ENCODE measurements around the gene YIPF4. TPM values are rescaled to one million over a fixed set of nuclear protein-coding genes. Genes with fewer than 3 reads are reported as not detected.

YIPF4 gene
- total and polyA plus RNA-seq, 2 donors (not counting 3 experiments of a cell fraction or from before 2014, with no cell fraction given) = 8.6 to 40.1 TPM

- no peaks in the 10 kb centered on the region for H3K36me3 ChIP-seq (ENCODE audit: control insufficient read depth in 2 of 2, extremely low read depth in 1 of 2, insufficient read depth in 2 of 2, low read length in 2 of 2)
- H3K4me2 ChIP-seq (ENCODE audit: insufficient read depth, low read length) = no peak overlapping the region
- POLR2A ChIA-PET = no interaction called here
- H3K27me3 ChIP-seq (ENCODE audit: control insufficient read depth in 2 of 2, insufficient read depth in 2 of 2, low read length in 2 of 2) = no peaks in the 10 kb centered on the region
- no peaks in the 10 kb centered on the region for H3K4me1 ChIP-seq (ENCODE audit: control insufficient read depth, extremely low read depth, insufficient read depth, low read length)
- FAIRE-seq = peak; percentile 37
- no peaks in the 10 kb centered on the region for H4K20me1 ChIP-seq (replicated peaks; ENCODE audit: control insufficient read depth, extremely low read depth, insufficient read depth, low read length)
- CTCF ChIA-PET = interaction anchor here (0.8 kb wide), 1 partner anchor 24 kb away, joined by 3 read pairs; no protein-coding TSS in a partner anchor
- H3K27ac ChIP-seq (ENCODE audit: insufficient read depth, low read depth, low read length) = no peak overlapping the region
- intact Hi-C loops (cut with micrococcal nuclease) (no loop called here), dilution Hi-C loops (cut with MboI; ENCODE audit: extremely low pct_ligation_motif_present, low sequenced_read_pairs) (no loop called here)
- no peak overlapping the region for H3K9ac ChIP-seq (replicated peaks; ENCODE audit: extremely low read depth, insufficient read depth, low read length)
- no peak overlapping the region for H2AFZ ChIP-seq (ENCODE audit: low read depth, low read length)
- H3K9me1 ChIP-seq (replicated peaks; ENCODE audit: control insufficient read depth, extremely low read depth, insufficient read depth, low read length) = no peaks in the 10 kb centered on the region
- no peaks in the 10 kb centered on the region for H3K9me3 ChIP-seq (replicated peaks; ENCODE audit: control insufficient read depth, insufficient read depth, low read length)
- BruUV-seq (replicated peaks) = no TSS peak
- TF ChIP-seq POLR2AphosphoS5 (IDR thresholded peaks at IDR 0.05; ENCODE audit: insufficient read depth, low read depth, low read length) (no peak), FOS (IDR thresholded peaks at IDR 0.05; ENCODE audit: borderline replicate concordance, insufficient read depth, low read length) (no peak), POLR2A (IDR thresholded peaks at IDR 0.05; ENCODE audit: low read depth, low read length) (no peak), MYC (IDR thresholded peaks at IDR 0.05; ENCODE audit: low read depth, low read length) (no peak), GATA2 (IDR thresholded peaks at IDR 0.05; ENCODE audit: insufficient read depth, insufficient read length, low read depth, low read length) (no peak), MAX (IDR thresholded peaks at IDR 0.05; ENCODE audit: insufficient read depth, insufficient read length) (no peak), EZH2 (IDR thresholded peaks at IDR 0.05; ENCODE audit: borderline replicate concordance, low read depth, low read length, severe bottlenecking) (no peak), CTCF (IDR thresholded peaks at IDR 0.05; ENCODE audit: extremely low read depth in 1 of 2, insufficient read depth in 1 of 2, low read depth in 1 of 2, low read length in 2 of 2) (no peak), JUN (IDR thresholded peaks at IDR 0.05; ENCODE audit: borderline replicate concordance, insufficient read depth, insufficient read length, low read depth) (no peak)
- no peak overlapping the region for H3K4me3 ChIP-seq (replicated peaks in 1 of 3; ENCODE audit: insufficient read depth in 1 of 3, low read depth in 1 of 3, low read length in 3 of 3)
- no peak for DNase-seq (ENCODE audit: low read depth, low spot score)
- no peaks in the 10 kb centered on the region for H3K79me2 ChIP-seq (ENCODE audit: control insufficient read depth, insufficient read depth, low read length)
Observed at GRCh38 chr2:32248299-32248698, 29.4 kb upstream of the YIPF4 start.

Data from endothelial cell of umbilical vein (primary cell).